Liver (tissue), 3 donors: ENCODE measurements around the gene CRAT.

ENCODE experiments used
- EGR1 ChIP-seq, 2 donors: IDR thresholded peaks; 2 replicates each; pipeline ENCODE4 v1.6.1; 2016 to 2018; ENCODE audit warnings: antibody characterized with exemption in 2 of 2, low read depth in 2 of 2
- JUND ChIP-seq, 2 donors: IDR thresholded peaks; 2 replicates each; pipeline ENCODE4 v1.6.1; 2016; ENCODE audit warnings: antibody characterized with exemption in 2 of 2
- SP1 ChIP-seq: IDR thresholded peaks from 2 replicates; pipeline ENCODE4 v1.6.1; 2018; ENCODE audit warnings: antibody characterized with exemption, mild to moderate bottlenecking
- TAF1 ChIP-seq: conservative IDR thresholded peaks from 2 replicates; pipeline ENCODE4 v1.6.1; 2016; ENCODE audit warnings: antibody characterized with exemption, mild to moderate bottlenecking
- TF ChIP-seq, protein P1 (sequence below): fragments of 150-350 bp; IDR thresholded peaks from 2 replicates; pipeline ENCODE4 v1.5.1; 2017; ENCODE audit warnings: improper control_type of control experiment, low read depth, low read length; ENCODE audit not compliant: missing input control
- TF ChIP-seq, protein P2 (sequence below): IDR thresholded peaks from 2 replicates; pipeline ENCODE4 v1.6.1; 2016; ENCODE audit warnings: antibody characterized with exemption, mild to moderate bottlenecking
- TF ChIP-seq, protein P3 (sequence below): IDR thresholded peaks from 2 replicates; pipeline ENCODE4 v1.6.1; 2016; ENCODE audit warnings: antibody characterized with exemption
- TF ChIP-seq, protein P4 (sequence below): IDR thresholded peaks from 2 replicates; pipeline ENCODE4 v1.6.1; 2016; ENCODE audit warnings: antibody characterized with exemption
- donor health status: healthy.
- donor health status: healthy.

DNA sequence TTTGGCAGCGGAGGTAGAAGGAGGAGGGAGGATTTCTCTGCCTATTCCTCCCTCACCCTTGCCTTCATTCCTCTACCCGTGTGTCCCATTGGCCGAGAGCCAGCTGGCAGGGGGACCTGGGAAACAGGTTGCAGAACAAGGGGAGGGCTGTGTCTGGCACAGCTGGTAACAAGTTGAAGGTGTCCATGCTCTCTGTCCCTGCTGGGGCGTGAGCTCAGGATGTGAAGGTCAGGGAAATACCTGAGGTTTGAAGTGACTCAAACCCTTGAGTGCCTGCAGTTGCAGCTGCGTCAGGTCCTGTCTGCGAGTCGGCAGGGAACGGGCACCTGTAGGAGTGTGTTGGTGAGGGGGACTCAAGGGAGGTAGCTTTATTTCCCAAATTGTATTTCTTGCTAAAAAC lies 58.0 kb downstream of the CRAT start:
- TF ChIP-seq, protein P1, sequence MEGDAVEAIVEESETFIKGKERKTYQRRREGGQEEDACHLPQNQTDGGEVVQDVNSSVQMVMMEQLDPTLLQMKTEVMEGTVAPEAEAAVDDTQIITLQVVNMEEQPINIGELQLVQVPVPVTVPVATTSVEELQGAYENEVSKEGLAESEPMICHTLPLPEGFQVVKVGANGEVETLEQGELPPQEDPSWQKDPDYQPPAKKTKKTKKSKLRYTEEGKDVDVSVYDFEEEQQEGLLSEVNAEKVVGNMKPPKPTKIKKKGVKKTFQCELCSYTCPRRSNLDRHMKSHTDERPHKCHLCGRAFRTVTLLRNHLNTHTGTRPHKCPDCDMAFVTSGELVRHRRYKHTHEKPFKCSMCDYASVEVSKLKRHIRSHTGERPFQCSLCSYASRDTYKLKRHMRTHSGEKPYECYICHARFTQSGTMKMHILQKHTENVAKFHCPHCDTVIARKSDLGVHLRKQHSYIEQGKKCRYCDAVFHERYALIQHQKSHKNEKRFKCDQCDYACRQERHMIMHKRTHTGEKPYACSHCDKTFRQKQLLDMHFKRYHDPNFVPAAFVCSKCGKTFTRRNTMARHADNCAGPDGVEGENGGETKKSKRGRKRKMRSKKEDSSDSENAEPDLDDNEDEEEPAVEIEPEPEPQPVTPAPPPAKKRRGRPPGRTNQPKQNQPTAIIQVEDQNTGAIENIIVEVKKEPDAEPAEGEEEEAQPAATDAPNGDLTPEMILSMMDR: no peak
- TF ChIP-seq EGR1 (IDR thresholded peaks at IDR 0.05; ENCODE audit: low read depth in 2 of 2): no peak
- no peak for TF ChIP-seq TAF1
- no peak for TF ChIP-seq JUND (IDR thresholded peaks at IDR 0.05)
- peak; percentile 49 for TF ChIP-seq SP1
- TF ChIP-seq, protein P2, sequence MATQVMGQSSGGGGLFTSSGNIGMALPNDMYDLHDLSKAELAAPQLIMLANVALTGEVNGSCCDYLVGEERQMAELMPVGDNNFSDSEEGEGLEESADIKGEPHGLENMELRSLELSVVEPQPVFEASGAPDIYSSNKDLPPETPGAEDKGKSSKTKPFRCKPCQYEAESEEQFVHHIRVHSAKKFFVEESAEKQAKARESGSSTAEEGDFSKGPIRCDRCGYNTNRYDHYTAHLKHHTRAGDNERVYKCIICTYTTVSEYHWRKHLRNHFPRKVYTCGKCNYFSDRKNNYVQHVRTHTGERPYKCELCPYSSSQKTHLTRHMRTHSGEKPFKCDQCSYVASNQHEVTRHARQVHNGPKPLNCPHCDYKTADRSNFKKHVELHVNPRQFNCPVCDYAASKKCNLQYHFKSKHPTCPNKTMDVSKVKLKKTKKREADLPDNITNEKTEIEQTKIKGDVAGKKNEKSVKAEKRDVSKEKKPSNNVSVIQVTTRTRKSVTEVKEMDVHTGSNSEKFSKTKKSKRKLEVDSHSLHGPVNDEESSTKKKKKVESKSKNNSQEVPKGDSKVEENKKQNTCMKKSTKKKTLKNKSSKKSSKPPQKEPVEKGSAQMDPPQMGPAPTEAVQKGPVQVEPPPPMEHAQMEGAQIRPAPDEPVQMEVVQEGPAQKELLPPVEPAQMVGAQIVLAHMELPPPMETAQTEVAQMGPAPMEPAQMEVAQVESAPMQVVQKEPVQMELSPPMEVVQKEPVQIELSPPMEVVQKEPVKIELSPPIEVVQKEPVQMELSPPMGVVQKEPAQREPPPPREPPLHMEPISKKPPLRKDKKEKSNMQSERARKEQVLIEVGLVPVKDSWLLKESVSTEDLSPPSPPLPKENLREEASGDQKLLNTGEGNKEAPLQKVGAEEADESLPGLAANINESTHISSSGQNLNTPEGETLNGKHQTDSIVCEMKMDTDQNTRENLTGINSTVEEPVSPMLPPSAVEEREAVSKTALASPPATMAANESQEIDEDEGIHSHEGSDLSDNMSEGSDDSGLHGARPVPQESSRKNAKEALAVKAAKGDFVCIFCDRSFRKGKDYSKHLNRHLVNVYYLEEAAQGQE: no peak
- TF ChIP-seq, protein P3, sequence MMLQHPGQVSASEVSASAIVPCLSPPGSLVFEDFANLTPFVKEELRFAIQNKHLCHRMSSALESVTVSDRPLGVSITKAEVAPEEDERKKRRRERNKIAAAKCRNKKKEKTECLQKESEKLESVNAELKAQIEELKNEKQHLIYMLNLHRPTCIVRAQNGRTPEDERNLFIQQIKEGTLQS: no peak
- TF ChIP-seq, protein P4, sequence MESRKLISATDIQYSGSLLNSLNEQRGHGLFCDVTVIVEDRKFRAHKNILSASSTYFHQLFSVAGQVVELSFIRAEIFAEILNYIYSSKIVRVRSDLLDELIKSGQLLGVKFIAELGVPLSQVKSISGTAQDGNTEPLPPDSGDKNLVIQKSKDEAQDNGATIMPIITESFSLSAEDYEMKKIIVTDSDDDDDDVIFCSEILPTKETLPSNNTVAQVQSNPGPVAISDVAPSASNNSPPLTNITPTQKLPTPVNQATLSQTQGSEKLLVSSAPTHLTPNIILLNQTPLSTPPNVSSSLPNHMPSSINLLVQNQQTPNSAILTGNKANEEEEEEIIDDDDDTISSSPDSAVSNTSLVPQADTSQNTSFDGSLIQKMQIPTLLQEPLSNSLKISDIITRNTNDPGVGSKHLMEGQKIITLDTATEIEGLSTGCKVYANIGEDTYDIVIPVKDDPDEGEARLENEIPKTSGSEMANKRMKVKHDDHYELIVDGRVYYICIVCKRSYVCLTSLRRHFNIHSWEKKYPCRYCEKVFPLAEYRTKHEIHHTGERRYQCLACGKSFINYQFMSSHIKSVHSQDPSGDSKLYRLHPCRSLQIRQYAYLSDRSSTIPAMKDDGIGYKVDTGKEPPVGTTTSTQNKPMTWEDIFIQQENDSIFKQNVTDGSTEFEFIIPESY: no peak
